Measurements from ENCODE around the gene MAST3. TPM values are rescaled to one million over a fixed set of nuclear protein-coding genes. Genes with fewer than 3 reads are reported as not detected.

MAST3 gene
- total RNA-seq, 1 donor from 2014 or later = 3.9 TPM

DNA sequence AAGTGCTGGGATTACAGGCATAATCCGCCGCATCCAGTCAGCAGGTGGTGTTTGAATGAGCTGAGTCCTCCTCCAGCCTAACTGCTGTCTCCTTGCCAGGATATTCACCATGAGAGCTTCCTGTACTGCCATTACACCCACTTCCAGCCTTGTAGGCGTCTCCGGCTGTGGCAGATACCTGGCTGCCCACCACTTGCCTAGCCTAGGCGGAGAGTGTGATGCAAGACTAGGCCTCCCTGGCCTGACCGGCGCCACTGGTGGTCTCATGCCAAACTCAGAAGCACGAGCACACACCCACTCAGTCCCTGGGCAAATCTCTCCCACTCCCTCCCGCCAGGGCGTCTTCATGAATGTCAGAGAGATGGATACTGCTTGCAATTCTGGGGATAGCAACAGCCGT, 27.4 kb upstream of the MAST3 start:
- Mint-ChIP-seq H3K9me3 (ENCODE audit: unreplicated experiment) (no peaks in the 10 kb centered on the region), H3K27ac (ENCODE audit: unreplicated experiment) (no peak overlapping the region), H3K36me3 (ENCODE audit: low read depth, unreplicated experiment) (no peaks in the 10 kb centered on the region), H3K27me3 (ENCODE audit: unreplicated experiment) (peaks cover 2% of the 10 kb centered on the region), H3K4me3 (ENCODE audit: unreplicated experiment) (no peak overlapping the region), H3K4me1 (ENCODE audit: unreplicated experiment) (no peaks in the 10 kb centered on the region)
- DNase-seq (ENCODE audit: low spot score) = no peak
- TF ChIP-seq, protein P1, sequence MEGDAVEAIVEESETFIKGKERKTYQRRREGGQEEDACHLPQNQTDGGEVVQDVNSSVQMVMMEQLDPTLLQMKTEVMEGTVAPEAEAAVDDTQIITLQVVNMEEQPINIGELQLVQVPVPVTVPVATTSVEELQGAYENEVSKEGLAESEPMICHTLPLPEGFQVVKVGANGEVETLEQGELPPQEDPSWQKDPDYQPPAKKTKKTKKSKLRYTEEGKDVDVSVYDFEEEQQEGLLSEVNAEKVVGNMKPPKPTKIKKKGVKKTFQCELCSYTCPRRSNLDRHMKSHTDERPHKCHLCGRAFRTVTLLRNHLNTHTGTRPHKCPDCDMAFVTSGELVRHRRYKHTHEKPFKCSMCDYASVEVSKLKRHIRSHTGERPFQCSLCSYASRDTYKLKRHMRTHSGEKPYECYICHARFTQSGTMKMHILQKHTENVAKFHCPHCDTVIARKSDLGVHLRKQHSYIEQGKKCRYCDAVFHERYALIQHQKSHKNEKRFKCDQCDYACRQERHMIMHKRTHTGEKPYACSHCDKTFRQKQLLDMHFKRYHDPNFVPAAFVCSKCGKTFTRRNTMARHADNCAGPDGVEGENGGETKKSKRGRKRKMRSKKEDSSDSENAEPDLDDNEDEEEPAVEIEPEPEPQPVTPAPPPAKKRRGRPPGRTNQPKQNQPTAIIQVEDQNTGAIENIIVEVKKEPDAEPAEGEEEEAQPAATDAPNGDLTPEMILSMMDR (IDR thresholded peaks at IDR 0.05; ENCODE audit: unreplicated experiment) = no peak

DNA sequence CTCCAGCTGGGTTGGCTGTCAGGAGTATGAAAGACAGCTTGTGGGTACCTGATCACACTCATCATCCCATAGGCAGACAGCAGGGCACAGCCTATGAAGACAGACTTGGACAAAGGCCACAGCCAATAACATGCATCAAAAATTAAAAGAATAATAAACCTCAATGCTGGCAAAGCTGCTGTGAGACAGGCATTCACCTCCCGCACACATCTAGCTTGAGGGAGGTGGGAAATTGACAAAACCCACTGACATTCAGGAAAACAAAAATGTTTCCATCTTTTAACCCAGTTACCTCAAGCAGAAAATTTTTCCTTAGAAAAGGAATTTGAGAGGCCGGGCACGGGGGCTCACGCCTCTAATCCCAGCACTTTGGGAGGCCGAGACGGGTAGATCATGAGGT, 25.2 kb upstream of the MAST3 start:
- no peaks in the 10 kb centered on the region for H3K27me3 Mint-ChIP-seq (ENCODE audit: unreplicated experiment)
- no peaks in the 10 kb centered on the region for H3K4me1 Mint-ChIP-seq (ENCODE audit: unreplicated experiment)
- H3K4me3 Mint-ChIP-seq (ENCODE audit: unreplicated experiment) = no peak overlapping the region
- H3K36me3 Mint-ChIP-seq (ENCODE audit: low read depth, unreplicated experiment) = no peaks in the 10 kb centered on the region
- H3K27ac Mint-ChIP-seq (ENCODE audit: unreplicated experiment) = no peak overlapping the region
- TF ChIP-seq, protein P1 (IDR thresholded peaks at IDR 0.05; ENCODE audit: unreplicated experiment) = no peak
- DNase-seq (ENCODE audit: low spot score) = no peak
- no peaks in the 10 kb centered on the region for H3K9me3 Mint-ChIP-seq (ENCODE audit: unreplicated experiment)

DNA sequence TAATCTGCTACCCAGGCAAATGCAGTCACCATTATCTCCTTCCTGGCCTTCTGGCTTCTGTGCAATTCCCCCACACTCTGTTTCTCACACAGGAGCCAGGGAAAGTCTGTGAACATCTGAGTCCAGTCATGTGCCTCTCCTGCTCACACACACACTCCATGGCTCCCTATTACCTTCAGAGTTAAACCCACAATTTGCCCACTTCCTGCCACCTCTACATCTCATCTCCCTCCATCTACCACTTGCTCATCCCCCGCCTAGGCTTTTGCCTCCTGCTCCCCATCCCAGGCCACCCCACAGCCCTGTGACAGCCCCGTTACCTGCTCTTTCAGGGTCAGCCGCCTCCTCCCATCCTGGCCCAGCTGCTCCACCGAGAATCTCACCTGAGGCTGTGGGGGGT, 24.4 kb upstream of the MAST3 start:
- Mint-ChIP-seq H3K27ac (ENCODE audit: unreplicated experiment) (no peak overlapping the region), H3K9me3 (ENCODE audit: unreplicated experiment) (no peaks in the 10 kb centered on the region), H3K4me1 (ENCODE audit: unreplicated experiment) (no peaks in the 10 kb centered on the region), H3K36me3 (ENCODE audit: low read depth, unreplicated experiment) (no peaks in the 10 kb centered on the region), H3K4me3 (ENCODE audit: unreplicated experiment) (no peak overlapping the region), H3K27me3 (ENCODE audit: unreplicated experiment) (no peaks in the 10 kb centered on the region)
- TF ChIP-seq, protein P1 (IDR thresholded peaks at IDR 0.05; ENCODE audit: unreplicated experiment) = no peak
- DNase-seq (ENCODE audit: low spot score) = no peak

DNA sequence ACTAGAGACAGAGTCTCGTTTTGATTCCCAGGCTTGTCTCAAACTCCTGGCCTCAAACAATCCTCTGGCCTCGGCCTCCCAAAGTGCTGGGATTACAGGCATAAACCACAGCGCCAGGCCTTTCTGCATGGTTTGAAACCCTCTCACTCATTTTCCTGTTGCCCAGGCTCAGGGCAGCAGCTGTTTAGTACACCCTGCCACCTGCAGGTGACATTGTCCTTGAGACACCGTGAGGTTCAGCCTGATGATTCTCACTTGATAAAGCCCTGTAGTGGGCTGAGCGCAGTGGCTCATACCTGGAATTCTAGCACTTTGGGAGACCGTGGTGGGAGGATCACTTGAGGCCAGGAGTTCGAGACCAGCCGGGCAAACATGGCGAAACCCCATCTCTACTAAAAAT, 23.4 kb upstream of the MAST3 start:
- H3K27me3 Mint-ChIP-seq (ENCODE audit: unreplicated experiment) = no peaks in the 10 kb centered on the region
- no peak overlapping the region for H3K4me3 Mint-ChIP-seq (ENCODE audit: unreplicated experiment)
- no peaks in the 10 kb centered on the region for H3K9me3 Mint-ChIP-seq (ENCODE audit: unreplicated experiment)
- no peaks in the 10 kb centered on the region for H3K4me1 Mint-ChIP-seq (ENCODE audit: unreplicated experiment)
- no peak overlapping the region for H3K27ac Mint-ChIP-seq (ENCODE audit: unreplicated experiment)
- TF ChIP-seq, protein P1 (IDR thresholded peaks at IDR 0.05; ENCODE audit: unreplicated experiment) = no peak
- no peaks in the 10 kb centered on the region for H3K36me3 Mint-ChIP-seq (ENCODE audit: low read depth, unreplicated experiment)
- no peak for DNase-seq (ENCODE audit: low spot score)

DNA sequence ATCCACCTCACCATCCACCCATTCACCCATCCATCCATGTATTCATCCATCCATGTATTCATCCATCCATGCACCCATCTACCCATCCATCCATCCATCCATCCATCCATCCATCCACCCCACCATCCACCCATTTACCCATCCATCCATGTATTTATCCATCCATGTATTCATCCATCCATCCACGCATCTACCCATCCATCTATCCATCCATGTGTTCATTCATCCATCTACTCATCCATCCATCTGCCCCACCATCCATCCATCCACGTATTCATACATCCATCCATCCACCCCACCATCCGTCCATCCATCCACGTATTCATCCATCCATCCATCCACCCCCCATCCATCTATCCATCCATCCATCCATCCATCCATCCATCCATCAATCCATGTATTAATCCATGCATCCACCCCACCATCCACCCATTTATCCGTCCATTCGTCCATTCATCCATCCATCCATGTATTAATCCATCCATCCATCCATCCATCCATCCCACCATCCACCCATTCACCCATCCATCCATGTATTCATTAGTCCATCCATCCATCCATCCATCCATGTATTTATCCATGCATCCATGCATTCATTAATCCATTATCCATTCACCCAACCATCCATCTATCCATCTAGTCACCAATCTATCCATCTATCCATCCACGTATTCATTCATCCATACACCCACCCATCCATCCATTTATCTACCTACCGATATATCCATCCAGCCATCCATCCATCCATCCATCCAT, 13.5 kb upstream of the MAST3 start:
- H3K4me1 Mint-ChIP-seq (ENCODE audit: unreplicated experiment) = no peaks in the 10 kb centered on the region

More for the DNA sequence above, 13.5 kb upstream of the MAST3 start:
- no peak overlapping the region for H3K27ac Mint-ChIP-seq (ENCODE audit: unreplicated experiment)
- DNase-seq (ENCODE audit: low spot score) = no peak
- H3K9me3 Mint-ChIP-seq (ENCODE audit: unreplicated experiment) = no peaks in the 10 kb centered on the region
- TF ChIP-seq, protein P1 (IDR thresholded peaks at IDR 0.05; ENCODE audit: unreplicated experiment) = no peak
- no peaks in the 10 kb centered on the region for H3K36me3 Mint-ChIP-seq (ENCODE audit: low read depth, unreplicated experiment)
- H3K4me3 Mint-ChIP-seq (ENCODE audit: unreplicated experiment) = no peak overlapping the region
- H3K27me3 Mint-ChIP-seq (ENCODE audit: unreplicated experiment) = peaks cover 1% of the 10 kb centered on the region
